ENCODE measurements around the gene CELSR1.
A peak's percentile ranks its signal among the peaks of the same experiment; 100 is the strongest.

The CELSR1 gene

GRCh38 chr22:46535876-46536536, 1.4 kb downstream of the CELSR1 start:
- Histone ChIP-seq H2AK5ac (ENCODE audit: low read depth, low read length) (peak overlapping the region; percentile 16), H2BK120ac (ENCODE audit: low read depth, low read length) (no peak overlapping the region), H4K8ac (ENCODE audit: low read depth, low read length) (peak overlapping the region; percentile 5), H3K4me1 (ENCODE audit: control insufficient read depth in 2 of 2, insufficient read depth in 1 of 2, low read depth in 1 of 2, low read length in 2 of 2) (peaks cover 7 to 18% of the 10 kb centered on the region in 2 donors), H3K36me3 (replicated peaks in 1 of 2; ENCODE audit: control insufficient read depth in 2 of 2, insufficient read depth in 2 of 2, low read length in 2 of 2) (peaks cover 17 to 46% of the 10 kb centered on the region in 2 donors), H2AFZ (ENCODE audit: low read length) (no peak overlapping the region), H2BK5ac (ENCODE audit: low read length) (peak overlapping the region; percentile 16), H2BK15ac (ENCODE audit: low read length) (no peak overlapping the region), H3K9me3 (replicated peaks in 1 of 2; ENCODE audit: control insufficient read depth in 2 of 2, insufficient read depth in 1 of 2, low read depth in 1 of 2, low read length in 2 of 2) (peaks cover 28 to 48% of the 10 kb centered on the region in 2 donors), H3K18ac (ENCODE audit: low read length) (peak overlapping the region; percentile 82), H3K14ac (ENCODE audit: low read length) (peak overlapping the region; percentile 96), H2BK12ac (ENCODE audit: low read length) (peak overlapping the region; percentile 86), H3K4me2 (ENCODE audit: insufficient read depth, low read length, poor library complexity, severe bottlenecking) (peak overlapping the region; percentile 68), H3K79me1 (ENCODE audit: low read depth, low read length) (peaks cover 5% of the 10 kb centered on the region), H3K27me3 (ENCODE audit: control insufficient read depth in 3 of 3, insufficient read depth in 3 of 3, low read depth in 1 of 3, low read length in 3 of 3) (peaks cover 0 to 33% (median 10%) of the 10 kb centered on the region in 3 experiments), H3K4ac (ENCODE audit: low read length) (no peak overlapping the region), H3K4me3 (ENCODE audit: low read length in 2 of 2) (peak overlapping the region in 1 of 2 donors; percentile 83), H3K23ac (ENCODE audit: low read depth, low read length, poor library complexity) (peak overlapping the region; percentile 87), H3K27ac (replicated peaks; ENCODE audit: low read length) (no peak overlapping the region), H3K9ac (ENCODE audit: low read depth, low read length, poor library complexity) (no peak overlapping the region), H4K91ac (ENCODE audit: low read depth, low read length, poor library complexity) (no peak overlapping the region)
- DNase-seq (ENCODE audit: low spot score) = no peak
- no CpG with 5 or more reads among the region's 78 CpGs for WGBS, 2 donors (ENCODE audit: extremely low coverage in 2 of 2, insufficient read length in 2 of 2, insufficient replicate concordance in 1 of 2)

GRCh38 chr22:46534901-46535630, 2.4 kb downstream of the CELSR1 start:
- Histone ChIP-seq H3K36me3 (replicated peaks in 1 of 2; ENCODE audit: control insufficient read depth in 2 of 2, insufficient read depth in 2 of 2, low read length in 2 of 2) (peaks cover 17 to 51% of the 10 kb centered on the region in 2 donors), H3K9ac (ENCODE audit: low read depth, low read length, poor library complexity) (peak overlapping the region; percentile 68), H3K27ac (replicated peaks; ENCODE audit: low read length) (no peak overlapping the region), H3K14ac (ENCODE audit: low read length) (peak overlapping the region; percentile 60), H2AFZ (ENCODE audit: low read length) (no peak overlapping the region), H2BK12ac (ENCODE audit: low read length) (no peak overlapping the region), H3K79me1 (ENCODE audit: low read depth, low read length) (peaks cover 5% of the 10 kb centered on the region), H3K23ac (ENCODE audit: low read depth, low read length, poor library complexity) (peak overlapping the region; percentile 87), H3K27me3 (ENCODE audit: control insufficient read depth in 3 of 3, insufficient read depth in 3 of 3, low read depth in 1 of 3, low read length in 3 of 3) (peaks cover 0 to 33% (median 10%) of the 10 kb centered on the region in 3 experiments), H2BK5ac (ENCODE audit: low read length) (peak overlapping the region; percentile 16), H3K4me3 (ENCODE audit: low read length in 2 of 2) (peak overlapping the region in 1 of 2 donors; percentile 57), H3K4ac (ENCODE audit: low read length) (no peak overlapping the region), H3K9me3 (replicated peaks in 1 of 2; ENCODE audit: control insufficient read depth in 2 of 2, insufficient read depth in 1 of 2, low read depth in 1 of 2, low read length in 2 of 2) (peaks cover 28 to 50% of the 10 kb centered on the region in 2 donors), H4K8ac (ENCODE audit: low read depth, low read length) (no peak overlapping the region), H2BK120ac (ENCODE audit: low read depth, low read length) (no peak overlapping the region), H2AK5ac (ENCODE audit: low read depth, low read length) (peak overlapping the region; percentile 16), H4K91ac (ENCODE audit: low read depth, low read length, poor library complexity) (peak overlapping the region; percentile 28), H3K18ac (ENCODE audit: low read length) (no peak overlapping the region), H3K4me2 (ENCODE audit: insufficient read depth, low read length, poor library complexity, severe bottlenecking) (no peak overlapping the region), H3K4me1 (ENCODE audit: control insufficient read depth in 2 of 2, insufficient read depth in 1 of 2, low read depth in 1 of 2, low read length in 2 of 2) (peaks cover 7 to 14% of the 10 kb centered on the region in 2 donors), H2BK15ac (ENCODE audit: low read length) (no peak overlapping the region)
- no CpG with 5 or more reads among the region's 45 CpGs for WGBS, 2 donors (ENCODE audit: extremely low coverage in 2 of 2, insufficient read length in 2 of 2, insufficient replicate concordance in 1 of 2)
- no peak for DNase-seq (ENCODE audit: low spot score)

- H2AK5ac ChIP-seq (ENCODE audit: low read depth, low read length) = no peak overlapping the region
- H2BK12ac ChIP-seq (ENCODE audit: low read length) = no peak overlapping the region
- H3K4me1 ChIP-seq (ENCODE audit: control insufficient read depth in 2 of 2, insufficient read depth in 1 of 2, low read depth in 1 of 2, low read length in 2 of 2) = peaks cover 7 to 14% of the 10 kb centered on the region in 2 donors
- no CpG with 5 or more reads among the region's 30 CpGs for WGBS, 2 donors (ENCODE audit: extremely low coverage in 2 of 2, insufficient read length in 2 of 2, insufficient replicate concordance in 1 of 2)
- H3K79me1 ChIP-seq (ENCODE audit: low read depth, low read length) = peaks cover 5% of the 10 kb centered on the region
- H3K27me3 ChIP-seq (ENCODE audit: control insufficient read depth in 3 of 3, insufficient read depth in 3 of 3, low read depth in 1 of 3, low read length in 3 of 3) = peaks cover 0 to 30% (median 10%) of the 10 kb centered on the region in 3 experiments
- H3K9ac ChIP-seq (ENCODE audit: low read depth, low read length, poor library complexity) = no peak overlapping the region
- no peak overlapping the region for H3K4ac ChIP-seq (ENCODE audit: low read length)
- no peak overlapping the region for H3K14ac ChIP-seq (ENCODE audit: low read length)
- no peak for DNase-seq (ENCODE audit: low spot score)
- H3K23ac ChIP-seq (ENCODE audit: low read depth, low read length, poor library complexity) = no peak overlapping the region
- no peak overlapping the region for H2AFZ ChIP-seq (ENCODE audit: low read length)
- H4K91ac ChIP-seq (ENCODE audit: low read depth, low read length, poor library complexity) = no peak overlapping the region
- peaks cover 17 to 59% of the 10 kb centered on the region in 2 donors for H3K36me3 ChIP-seq (replicated peaks in 1 of 2; ENCODE audit: control insufficient read depth in 2 of 2, insufficient read depth in 2 of 2, low read length in 2 of 2)
- no peak overlapping the region for H2BK5ac ChIP-seq (ENCODE audit: low read length)
- peaks cover 28 to 50% of the 10 kb centered on the region in 2 donors for H3K9me3 ChIP-seq (replicated peaks in 1 of 2; ENCODE audit: control insufficient read depth in 2 of 2, insufficient read depth in 1 of 2, low read depth in 1 of 2, low read length in 2 of 2)
- H3K4me3 ChIP-seq (ENCODE audit: low read length in 2 of 2) = peak overlapping the region in 1 of 2 donors; percentile 62
- H3K4me2 ChIP-seq (ENCODE audit: insufficient read depth, low read length, poor library complexity, severe bottlenecking) = no peak overlapping the region
- no peak overlapping the region for H2BK15ac ChIP-seq (ENCODE audit: low read length)
- H4K8ac ChIP-seq (ENCODE audit: low read depth, low read length) = no peak overlapping the region
- H2BK120ac ChIP-seq (ENCODE audit: low read depth, low read length) = no peak overlapping the region
- H3K18ac ChIP-seq (ENCODE audit: low read length) = no peak overlapping the region
- H3K27ac ChIP-seq (replicated peaks; ENCODE audit: low read length) = no peak overlapping the region
Observed at GRCh38 chr22:46534177-46534776, 3.1 kb downstream of the CELSR1 start.

Measured in neuronal stem cell (in vitro differentiated cells).